ENCODE measurements around the gene PIAS4.

PIAS4 gene

GRCh38 chr19:4060621-4061177 is 53.2 kb downstream of the PIAS4 start:
- no peak for DNase-seq

DNA sequence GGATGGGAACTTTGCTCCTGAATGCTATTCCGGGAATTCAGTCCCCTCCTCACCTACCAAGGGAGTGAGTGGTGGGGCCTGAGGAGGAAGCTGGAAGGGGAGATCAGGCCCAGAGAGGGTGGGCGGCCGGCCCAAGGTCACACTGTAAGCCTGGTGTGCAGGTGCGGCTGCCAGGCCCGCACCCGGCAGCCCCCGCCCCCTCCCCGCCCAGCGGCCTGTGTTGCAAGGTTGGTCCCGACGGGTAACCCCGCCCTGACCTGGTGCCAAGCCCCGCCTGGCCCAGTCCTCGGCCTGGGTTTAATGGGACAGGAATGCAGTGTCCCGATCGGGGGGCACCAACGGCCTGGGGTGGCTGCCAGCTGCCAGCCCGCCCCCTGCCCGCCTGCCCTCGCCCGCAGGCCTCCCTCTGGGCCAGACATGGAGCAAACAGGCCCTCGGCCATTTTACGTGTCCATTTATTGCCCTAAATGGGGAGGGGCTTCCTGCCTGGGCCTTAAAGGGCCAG is 53.7 kb downstream of the PIAS4 start:
- peak in 1 of 2 experiments; percentile 56 for DNase-seq

- no peak for DNase-seq
Observed at GRCh38 chr19:4061683-4062418, 54.3 kb downstream of the PIAS4 start.

GRCh38 chr19:4062419-4063368 is 55.2 kb downstream of the PIAS4 start:
- no peak for DNase-seq

DNA sequence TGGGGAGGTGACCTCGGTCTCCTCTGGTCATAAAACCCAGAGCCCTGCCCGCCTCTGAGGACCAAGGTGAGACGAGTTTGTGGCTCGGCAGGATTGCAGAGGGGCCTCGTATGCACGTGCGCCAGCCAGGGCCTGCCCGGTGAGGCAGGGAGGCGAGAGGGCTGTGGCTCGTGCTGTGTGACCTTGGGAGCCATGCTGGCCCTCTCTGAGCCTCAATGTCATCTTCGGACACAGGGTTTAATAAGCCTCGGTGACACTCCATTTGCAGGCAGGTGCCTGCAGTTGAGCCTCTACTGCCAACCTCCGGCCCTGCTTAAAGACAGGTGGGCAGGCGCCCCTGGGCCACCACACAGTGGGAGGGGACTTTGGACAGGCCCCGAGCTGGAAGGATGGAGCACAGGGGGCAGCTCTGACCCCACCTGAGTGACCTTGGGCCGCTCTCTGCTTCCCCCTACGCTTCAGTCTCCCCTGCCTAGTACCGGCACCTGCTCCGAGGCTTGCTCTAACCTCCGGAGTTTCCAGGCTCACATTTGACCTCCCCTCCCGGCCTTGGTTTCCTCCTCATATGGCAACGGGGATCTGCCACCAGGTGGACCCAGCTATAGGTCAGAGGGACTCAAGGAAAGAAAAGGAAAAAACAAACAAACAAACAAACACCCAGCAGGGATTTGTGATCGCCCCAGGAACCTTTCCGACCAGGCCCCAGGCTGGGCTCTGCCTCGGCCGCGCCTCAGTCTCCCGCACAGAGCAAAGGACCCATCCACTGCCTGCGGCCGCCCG is 56.0 kb downstream of the PIAS4 start:
- DNase-seq, result no peak

DNA sequence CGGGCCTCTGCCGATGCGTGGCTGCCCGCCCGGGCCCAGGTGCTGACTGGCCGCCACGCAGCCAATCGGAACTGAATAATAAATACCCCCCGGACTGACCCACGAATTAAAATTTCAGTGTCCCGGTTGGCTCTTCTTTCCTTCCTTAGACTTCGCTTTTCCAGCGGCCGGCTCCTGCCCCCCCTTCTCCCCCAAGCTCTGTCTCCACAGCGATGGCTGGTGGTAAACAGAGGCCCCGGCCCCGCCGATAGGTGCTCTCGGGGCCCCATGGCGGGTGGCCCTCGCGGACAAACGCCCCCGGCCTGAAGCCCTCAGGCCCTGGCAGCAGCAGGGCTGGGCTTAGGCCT is 56.6 kb downstream of the PIAS4 start:
- no peak for DNase-seq

DNA sequence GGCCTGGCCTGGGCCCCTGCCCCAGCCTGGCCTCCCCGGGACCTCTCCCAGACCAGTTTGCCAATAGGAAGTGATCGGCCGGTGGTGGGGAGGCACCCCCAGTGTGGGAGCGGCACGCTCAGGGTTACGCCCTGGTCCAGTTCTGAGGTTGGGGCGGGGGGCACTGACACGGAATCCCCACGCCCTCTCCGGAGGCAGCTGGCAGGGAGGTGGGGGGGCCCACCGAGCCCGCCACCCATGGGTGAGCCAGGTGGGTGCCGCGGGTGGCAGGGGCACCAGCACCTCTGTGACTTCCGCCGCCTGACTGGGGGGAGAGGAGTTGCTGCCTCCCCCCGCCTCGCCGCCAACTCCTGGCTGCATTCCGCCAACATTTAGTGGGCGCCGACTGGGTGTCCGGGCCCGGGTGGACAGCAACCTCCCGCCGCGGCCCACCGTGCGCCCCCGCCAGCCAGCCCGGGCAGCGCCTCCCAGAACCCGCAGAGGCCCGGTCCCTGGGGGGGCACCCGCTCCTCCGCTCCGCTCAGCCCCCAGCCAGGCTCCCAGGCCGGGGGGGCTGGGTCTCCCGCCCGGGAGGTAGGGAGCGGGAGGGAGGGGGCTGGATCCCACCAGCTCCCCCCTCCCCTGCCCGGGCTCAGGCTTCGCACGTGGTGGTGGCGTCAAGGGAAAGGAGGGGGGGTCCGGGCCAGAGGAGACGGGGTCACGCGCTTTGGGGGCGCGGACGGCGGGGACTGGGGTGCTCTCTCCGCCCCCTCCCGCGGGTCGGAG is 57.1 kb downstream of the PIAS4 start:
- peak in 1 of 2 experiments; percentile 59 for DNase-seq

DNA sequence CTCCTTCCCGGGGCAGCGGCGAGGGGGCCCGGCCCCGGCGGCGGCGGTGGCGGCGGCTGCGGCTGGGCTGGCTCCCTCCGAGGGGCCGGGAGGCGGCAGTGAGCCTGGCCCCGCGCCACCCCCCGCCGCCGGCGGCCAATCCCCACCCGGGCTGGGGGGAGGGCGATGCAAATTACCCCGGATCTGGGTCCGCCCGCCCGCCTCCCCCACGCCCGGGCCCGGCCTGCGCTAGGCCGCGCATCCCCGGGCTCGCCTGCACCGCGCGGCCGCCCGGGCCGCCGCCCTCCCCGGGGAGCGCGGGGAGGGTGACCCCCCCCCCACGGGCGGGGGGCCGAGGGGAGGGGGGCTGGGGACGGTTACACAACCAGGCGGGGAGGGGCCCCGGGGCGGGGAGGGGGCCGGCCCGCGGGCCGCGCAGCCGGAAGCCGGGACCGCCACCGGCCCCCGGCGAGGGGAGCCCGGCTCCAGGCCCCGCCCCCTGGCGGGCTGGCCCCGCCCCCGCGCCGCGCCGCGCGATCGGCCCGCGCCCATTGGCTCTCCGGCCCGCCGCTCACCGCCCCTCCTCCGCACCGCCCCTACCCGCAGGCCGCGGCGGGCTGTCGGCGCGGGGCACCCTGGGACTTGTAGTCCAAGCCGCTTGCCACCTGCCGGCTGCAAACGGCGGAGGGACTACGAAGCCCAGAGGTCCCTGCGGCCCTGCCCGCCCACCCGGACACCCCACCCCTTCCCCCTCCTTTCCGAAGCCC is 58.1 kb downstream of the PIAS4 start:
- DNase-seq, result peak; percentile 95 to 97

GRCh38 chr19:4066176-4066606 is 58.7 kb downstream of the PIAS4 start:
- peak in 1 of 2 experiments; percentile 73 for DNase-seq

- peak; percentile 81 to 82 for DNase-seq
Observed at GRCh38 chr19:4066682-4067395, 59.3 kb downstream of the PIAS4 start, which contains the start of gene ZBTB7A. Gene ZBTB7A (minus strand): TSS chr19:4066899. CDS start chr19:4055232, 11,667 bp downstream.

DNA sequence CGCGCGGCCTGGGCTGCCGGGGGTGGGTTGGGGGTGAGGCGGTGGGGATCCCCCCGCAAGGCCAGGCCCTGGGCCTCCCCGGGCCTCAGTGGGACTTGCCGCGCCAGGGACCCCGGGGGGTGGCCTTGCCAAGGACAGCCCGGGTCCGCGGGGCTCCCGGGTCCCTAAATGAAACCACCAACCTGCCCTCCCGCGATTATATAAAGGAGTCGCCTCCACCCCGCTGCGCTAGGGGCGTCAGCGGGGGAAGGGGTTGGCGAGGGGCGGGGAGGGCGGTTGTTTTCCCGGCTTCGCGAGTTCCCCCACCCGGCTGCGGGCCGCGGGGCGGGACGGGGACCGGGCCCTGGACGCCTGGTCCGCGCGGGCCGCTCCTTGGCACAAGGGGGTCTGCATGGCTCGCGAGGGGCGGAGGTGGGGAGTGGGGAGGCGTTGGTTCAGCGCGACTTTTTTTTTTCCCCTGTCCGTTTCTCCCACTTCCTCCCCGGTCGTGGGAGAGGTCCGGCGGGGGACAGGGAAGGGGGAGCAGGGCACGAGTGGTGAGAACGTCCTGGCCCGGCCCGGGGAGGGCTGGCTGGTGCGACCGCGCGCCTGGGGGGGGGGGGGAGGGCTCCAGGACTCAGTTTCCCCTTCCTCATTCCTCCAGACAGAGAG is 60.0 kb downstream of the PIAS4 start:
- no peak for DNase-seq

GRCh38 chr19:4068047-4068966 is 60.8 kb downstream of the PIAS4 start:
- no peak for DNase-seq

DNA sequence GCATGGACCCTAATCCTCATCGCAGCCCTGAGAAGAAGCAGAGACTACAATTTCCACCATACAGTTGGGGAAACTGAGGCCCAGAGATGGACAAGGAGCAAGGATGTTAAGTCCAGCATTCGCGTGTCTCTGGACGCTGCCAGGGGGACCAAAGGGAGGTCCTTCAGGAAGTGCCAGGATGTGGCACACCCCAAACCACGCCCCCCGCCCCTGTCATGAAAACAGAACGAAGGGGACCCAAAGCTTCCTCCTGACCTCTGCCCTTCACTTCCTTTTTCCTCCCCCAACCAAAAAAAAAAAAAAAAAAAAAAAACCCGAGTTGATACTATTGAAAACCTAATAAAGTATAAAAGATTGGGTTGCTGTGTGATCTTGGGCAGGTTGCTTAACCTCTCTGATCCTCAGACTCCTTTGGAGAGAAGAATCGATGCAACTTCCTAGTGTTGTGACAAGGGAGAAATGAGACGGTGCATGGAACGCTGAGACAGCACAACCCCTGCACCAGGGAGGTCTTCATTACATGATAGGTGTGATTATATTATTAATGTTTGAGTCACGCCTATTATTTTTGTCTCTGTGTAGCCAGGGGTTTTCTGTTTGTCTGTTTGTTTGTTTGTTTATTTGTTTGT is 61.9 kb downstream of the PIAS4 start:
- peak in 1 of 2 experiments; percentile 70 for DNase-seq

DNA sequence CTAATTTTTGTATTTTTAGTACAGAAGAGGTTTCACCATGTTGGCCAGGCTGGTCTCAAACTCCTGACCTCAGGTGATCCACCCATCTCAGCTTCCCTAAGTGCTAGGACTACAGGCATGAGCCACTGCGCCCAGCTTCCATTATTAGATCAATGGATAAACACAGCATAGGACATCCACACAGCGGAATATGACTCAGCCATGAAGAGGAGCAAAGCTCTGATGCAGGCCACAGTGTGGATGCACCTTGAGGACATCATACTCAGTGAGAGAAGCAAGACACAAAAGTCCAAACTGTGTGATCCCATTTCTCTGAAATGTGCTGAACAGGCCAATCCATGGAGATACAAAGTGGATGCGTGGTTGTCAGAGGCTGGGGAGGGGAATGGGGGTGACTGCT is 64.1 kb downstream of the PIAS4 start:
- DNase-seq, result no peak

DNA sequence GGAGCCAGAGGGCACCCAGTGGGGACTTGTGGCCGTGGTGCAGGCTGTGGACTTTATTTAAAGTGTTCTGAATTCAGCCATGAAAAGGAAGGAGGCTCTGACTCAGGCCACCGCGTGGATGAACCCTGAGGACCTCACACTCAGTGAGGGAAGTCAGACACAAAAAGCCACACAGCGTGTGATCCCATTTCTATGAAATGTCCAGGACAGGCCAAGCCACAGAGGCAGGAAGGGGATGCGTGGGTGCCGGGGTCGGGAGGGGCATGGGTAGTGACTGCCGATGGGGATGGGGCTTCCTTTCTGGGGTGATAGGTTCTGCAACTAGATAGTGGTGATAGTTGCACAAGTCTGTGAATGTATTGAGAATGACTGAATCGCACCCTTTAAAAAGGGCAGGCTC is 67.8 kb downstream of the PIAS4 start:
- DNase-seq, result peak in 1 of 2 experiments; percentile 67

DNA sequence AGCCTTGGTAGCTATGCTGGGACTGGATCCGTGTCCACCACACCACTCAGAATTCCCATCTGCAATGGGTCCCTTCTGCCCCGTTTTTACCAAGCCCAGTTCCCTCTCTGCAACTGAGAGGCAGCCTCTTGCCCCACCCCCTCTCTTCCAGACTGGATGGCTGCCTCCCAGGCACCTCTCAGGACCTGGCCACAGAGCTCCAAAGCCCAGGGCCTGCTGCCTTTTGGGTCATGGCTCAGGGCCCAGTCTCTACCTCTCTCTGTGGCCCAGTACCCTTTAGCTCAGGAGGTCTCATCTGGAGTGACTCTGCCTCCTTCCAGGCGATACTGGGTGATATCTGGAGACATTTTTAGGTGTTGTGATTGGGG is 69.5 kb downstream of the PIAS4 start:
- DNase-seq, result no peak

DNA sequence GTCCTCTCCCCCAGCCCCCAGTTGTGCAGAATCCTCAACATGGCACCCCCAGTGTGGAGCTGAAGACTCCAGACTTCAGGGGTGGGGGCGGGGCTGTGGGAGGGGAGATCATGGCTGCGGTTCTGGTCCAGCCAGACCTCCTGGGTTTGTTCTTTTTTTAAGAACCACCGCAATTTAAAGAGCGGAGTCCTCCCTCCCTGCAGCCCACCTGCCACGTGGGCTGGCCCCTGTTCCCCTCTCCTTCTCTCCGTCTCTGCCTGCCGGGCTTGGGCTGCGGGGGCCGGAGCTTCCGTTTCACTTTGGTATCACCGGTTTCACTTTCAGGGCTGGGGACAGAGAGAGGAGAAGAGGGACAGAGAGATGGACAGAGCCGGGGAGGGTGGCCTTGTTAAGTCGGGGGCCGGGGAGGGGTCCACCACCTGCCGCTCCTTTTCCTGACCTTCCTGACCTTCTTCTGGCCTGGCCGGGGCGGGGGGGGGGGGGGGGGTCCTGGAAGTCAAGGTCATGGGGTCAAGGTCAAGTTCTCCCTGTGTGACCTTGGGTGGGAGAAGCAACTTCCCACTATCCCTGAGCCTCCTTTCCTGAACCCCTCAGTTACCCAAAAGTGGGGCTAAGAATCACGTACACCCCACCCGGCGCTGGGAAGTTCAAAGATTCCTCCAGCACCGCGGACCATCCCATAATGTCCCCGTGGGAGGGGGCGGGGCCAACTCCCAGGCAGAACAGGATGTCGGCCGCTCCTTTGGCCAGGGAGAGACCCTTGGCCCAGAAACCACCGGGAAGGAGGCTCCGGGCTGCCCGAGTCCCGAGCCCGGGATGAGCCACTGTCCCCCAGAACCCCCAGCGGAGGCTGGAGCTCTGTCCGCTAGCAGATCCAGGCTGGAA is 70.5 kb downstream of the PIAS4 start:
- DNase-seq, result peak; percentile 70 to 75

All from activated T-cell treated with anti-CD3 and anti-CD28 coated beads, Interleukin-2, amount 50 U/mL, for 48 hours (primary cell).